RPMI8226 (cell line): ENCODE measurements around the gene DNAJC27.

Source experiments
- DNase-seq: peaks from one replicate; pipeline ENCODE4 v3.0.0-alpha.2; 2015

The DNAJC27 gene

GRCh38 chr2:24906466-24906865, 65.3 kb downstream of the DNAJC27 start:
- DNase-seq = no peak

GRCh38 chr2:24903161-24904103, 68.3 kb downstream of the DNAJC27 start:
- no peak for DNase-seq

- DNase-seq = no peak
These were observed 72.3 kb downstream of the DNAJC27 start for GRCh38 chr2:24899361-24899910.

GRCh38 chr2:24898122-24899109, 73.3 kb downstream of the DNAJC27 start:
- DNase-seq = no peak

GRCh38 chr2:24894750-24895149, 77.0 kb downstream of the DNAJC27 start:
- DNase-seq = no peak

- no peak for DNase-seq
These were observed 77.8 kb downstream of the DNAJC27 start for GRCh38 chr2:24893934-24894333.
